IMR-90 (cell line): Measurements from ENCODE around the gene RFTN1. TPM values are rescaled to one million over a fixed set of nuclear protein-coding genes. Genes with fewer than 3 reads are reported as not detected.

Source experiments
- ATAC-seq: fragments of 200-7000 bp; cut with Tn5 transposase; 2 replicates; pipeline ENCODE4 v1.9.1; 2020; ENCODE audit warnings: low read depth, mild to moderate bottlenecking, moderate library complexity
- BruUV-seq: library from RNA; stranded (reverse); fragments of 400-500 nt; replicated peaks from 2 replicates; lab custom pipeline; 2021; lab: Mats Ljungman, UMichigan
- CTCF ChIA-PET: fragments of 300-600 bp; formaldehyde crosslinking; extraction: SDS; loops from one replicate; lab custom pipeline; 2021; ENCODE audit warnings: antibody characterized with exemption; lab: Yijun Ruan, JAX
- POLR2A ChIA-PET: fragments of 300-600 bp; sonication (Branson Sonifier 250); formaldehyde crosslinking; loops from one replicate; lab custom pipeline; 2022; ENCODE audit warnings: antibody characterized with exemption; ENCODE audit not compliant: unreplicated experiment; lab: Charles Lee
- DNase-seq: peaks from one replicate; pipeline ENCODE4 v3.0.0; 2013
- H2AFZ ChIP-seq: replicated peaks from 2 replicates; pipeline ENCODE3; 2013; ENCODE audit warnings: low read length, mild to moderate bottlenecking; ENCODE audit not compliant: poor library complexity
- H2AK5ac ChIP-seq: 2 replicates; pipeline ENCODE4 v1.6.1; 2013; ENCODE audit warnings: low read depth, low read length, inconsistent platforms
- H2AK9ac ChIP-seq: replicated peaks from 2 replicates; pipeline ENCODE3; 2013; ENCODE audit warnings: mild to moderate bottlenecking, low read depth, low read length, moderate library complexity; ENCODE audit not compliant: poor library complexity
- H2BK120ac ChIP-seq: 2 replicates; pipeline ENCODE4 v1.6.1; 2013; ENCODE audit warnings: low read depth, low read length, inconsistent platforms
- H2BK15ac ChIP-seq: 3 replicates; pipeline ENCODE4 v1.6.1; 2013; ENCODE audit warnings: low read depth, low read length, inconsistent platforms
- H2BK20ac ChIP-seq: 2 replicates; pipeline ENCODE4 v1.6.1; 2013; ENCODE audit warnings: low read depth, mild to moderate bottlenecking, inconsistent platforms, low read length, moderate library complexity
- H2BK5ac ChIP-seq: 2 replicates; pipeline ENCODE4 v1.6.1; 2013; ENCODE audit warnings: mild to moderate bottlenecking, low read depth, low read length, inconsistent platforms; ENCODE audit not compliant: poor library complexity, severe bottlenecking
- H3K14ac ChIP-seq: replicated peaks from 2 replicates; pipeline ENCODE4 v1.6.1; 2013; ENCODE audit warnings: low read depth, low read length, inconsistent platforms
- H3K18ac ChIP-seq: 2 replicates; pipeline ENCODE4 v1.6.1; 2013; ENCODE audit warnings: low read depth, low read length, control low read depth
- H3K23ac ChIP-seq: 2 replicates; pipeline ENCODE4 v1.6.1; 2013; ENCODE audit warnings: low read depth, low read length, inconsistent platforms
- H3K27ac ChIP-seq: 2 replicates; pipeline ENCODE4 v1.5.1; 2013; ENCODE audit warnings: mild to moderate bottlenecking, control low read depth, low read length; ENCODE audit not compliant: insufficient read depth
- H3K27me3 ChIP-seq: 2 replicates; pipeline ENCODE4 v1.6.1; 2013; ENCODE audit warnings: low read length; ENCODE audit not compliant: control insufficient read depth, insufficient read depth
- H3K36me3 ChIP-seq: 2 replicates; pipeline ENCODE4 v1.6.1; 2013; ENCODE audit warnings: low read length, mixed read lengths; ENCODE audit not compliant: control insufficient read depth, insufficient read depth
- H3K4ac ChIP-seq: 2 replicates; pipeline ENCODE4 v1.6.1; 2013; ENCODE audit warnings: low read depth, low read length, inconsistent platforms
- H3K4me1 ChIP-seq: 2 replicates; pipeline ENCODE4 v1.6.1; 2013; ENCODE audit warnings: low read length, mixed read lengths; ENCODE audit not compliant: control insufficient read depth, insufficient read depth
- H3K4me2 ChIP-seq: 2 replicates; pipeline ENCODE4 v1.6.1; 2013; ENCODE audit warnings: low read depth, mild to moderate bottlenecking, control low read depth, low read length, moderate library complexity
- H3K4me3 ChIP-seq: 2 replicates; pipeline ENCODE4 v1.5.1; 2013; ENCODE audit warnings: low read depth, mild to moderate bottlenecking, control low read depth, low read length, moderate library complexity; ENCODE audit not compliant: insufficient read depth
- H3K56ac ChIP-seq: 2 replicates; pipeline ENCODE4 v1.6.1; 2013; ENCODE audit warnings: low read length, inconsistent platforms; ENCODE audit not compliant: insufficient read depth; ENCODE audit errors: extremely low read depth
- H3K79me1 ChIP-seq, 2 experiments: 2 replicates each; pipeline ENCODE4 v1.6.1; 2013; ENCODE audit warnings: low read length in 2 of 2, inconsistent platforms in 1 of 2, low read depth in 1 of 2
- H3K9ac ChIP-seq: 2 replicates; pipeline ENCODE4 v1.6.1; 2013; ENCODE audit warnings: low read depth, low read length, control low read depth
- H3K9me1 ChIP-seq: 2 replicates; pipeline ENCODE4 v1.6.1; 2013; ENCODE audit warnings: low read length, inconsistent platforms; ENCODE audit not compliant: insufficient read depth
- H3K9me3 ChIP-seq: 2 replicates; pipeline ENCODE4 v1.6.1; 2013; ENCODE audit warnings: low read length; ENCODE audit not compliant: control insufficient read depth, insufficient read depth
- H4K20me1 ChIP-seq: 2 replicates; pipeline ENCODE4 v1.6.1; 2013; ENCODE audit warnings: low read length, inconsistent platforms; ENCODE audit not compliant: insufficient read depth
- H4K5ac ChIP-seq: 2 replicates; pipeline ENCODE4 v1.6.1; 2013; ENCODE audit warnings: mild to moderate bottlenecking, low read depth, low read length, control low read depth
- H4K8ac ChIP-seq, 2 experiments: 2 replicates each; pipeline ENCODE4 v1.6.1; 2013; ENCODE audit warnings: low read depth in 2 of 2, low read length in 2 of 2, control low read depth in 1 of 2, inconsistent platforms in 1 of 2
- H4K91ac ChIP-seq: 2 replicates; pipeline ENCODE4 v1.6.1; 2013; ENCODE audit warnings: low read depth, low read length, inconsistent platforms; ENCODE audit not compliant: insufficient read depth
- CEBPB ChIP-seq: IDR thresholded peaks from 2 replicates; pipeline ENCODE4 v1.6.1; 2012; ENCODE audit warnings: low read depth, low read length, improper control_type of control experiment
- RAD21 ChIP-seq: IDR thresholded peaks from 2 replicates; pipeline ENCODE4 v1.6.1; 2012; ENCODE audit warnings: low read length, improper control_type of control experiment
- WGBS, 2 experiments: methylation state at CpG; one replicate each; pipeline versions ENCODE4 v1.1.5 to v1.1.7; 2013; ENCODE audit warnings: missing lambda C conversion rate in 2 of 2; ENCODE audit not compliant: insufficient read length in 1 of 2; ENCODE audit errors: extremely low coverage in 2 of 2; 5-methylcytosine and 5-hydroxymethylcytosine counted together
- dilution Hi-C: fragments of 300-500 bp; cut with HindIII; formaldehyde crosslinking; loops from one replicate; pipeline ENCODE4 v1.14.3; 2018; ENCODE audit warnings: low sequenced_read_pairs; ENCODE audit not compliant: unreplicated experiment
- in situ Hi-C: fragments of 300-500 bp; cut with MboI; formaldehyde crosslinking; loops from 3 replicates; pipeline ENCODE4 v1.14.3; 2019; ENCODE audit warnings: low sequenced_read_pairs, inconsistent platforms, mixed read lengths
- intact Hi-C: fragments of 100-400 bp; cut with micrococcal nuclease; formaldehyde crosslinking; loops from 2 replicates; pipeline ENCODE4 v1.10.0; 2022
- polyA plus RNA-seq, 3 experiments: library from polyadenylated mRNA; depleted of rRNA; stranded (reverse); fragments of >200 nt; gene quantifications; 2 replicates each; pipeline ENCODE4 v1.2.3, GENCODE V29; 2012; ENCODE audit warnings: low replicate concordance in 1 of 3
- total RNA-seq: library from RNA; depleted of rRNA; stranded (reverse); fragments of >200 nt; gene quantifications from 2 replicates; pipeline ENCODE4 v1.2.3, GENCODE V29; 2012

The RFTN1 gene
- total and polyA plus RNA-seq, 2 of the 4 experiments (the other 2 are of a cell fraction) = 45.0 to 52.0 TPM

DNA sequence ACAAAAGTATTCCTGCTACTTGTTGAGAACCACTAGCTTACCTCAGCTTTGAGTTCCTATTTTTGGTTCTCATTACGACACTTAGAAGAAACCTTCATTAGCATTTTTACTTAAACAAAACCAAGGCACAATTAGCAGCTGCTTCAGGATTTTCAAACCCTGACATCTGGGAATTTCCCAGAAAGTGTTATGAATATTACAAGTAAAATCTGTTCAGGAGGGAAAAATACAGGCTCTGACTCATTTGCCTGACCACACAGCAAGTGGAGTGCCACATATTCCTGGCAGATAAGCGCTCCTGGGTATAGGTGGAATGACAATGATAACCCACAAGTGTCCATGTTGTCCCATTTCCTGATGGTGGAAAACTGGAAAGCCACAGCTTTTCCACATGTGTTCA lies 10.3 kb upstream of the RFTN1 start:
- no peaks in the 10 kb centered on the region for H3K9me1 ChIP-seq
- peaks cover 10% of the 10 kb centered on the region for H3K9me3 ChIP-seq
- H2BK20ac ChIP-seq = no peak overlapping the region
- no peak overlapping the region for H3K56ac ChIP-seq
- H3K4me2 ChIP-seq = no peak overlapping the region
- H3K4me1 ChIP-seq = no peaks in the 10 kb centered on the region; the same call in 1 of the 2 replicates
- no peak overlapping the region for H2BK5ac ChIP-seq
- peaks cover 6% of the 10 kb centered on the region for H3K27me3 ChIP-seq
- H3K18ac ChIP-seq = no peak overlapping the region
- H3K14ac ChIP-seq = no peak overlapping the region
- no peak overlapping the region for H4K8ac ChIP-seq
- H2AK9ac ChIP-seq = no peak overlapping the region
- no peak overlapping the region for H3K27ac ChIP-seq
- intact Hi-C loops = no loop called here
- no peak overlapping the region for H3K23ac ChIP-seq
- peak; percentile 62 for DNase-seq
- no peak overlapping the region for H2AK5ac ChIP-seq
- WGBS, 2 experiments = no CpG with 5 or more reads among the region's 2 CpGs
- H4K5ac ChIP-seq = no peak overlapping the region
- no TSS peak for BruUV-seq
- H3K36me3 ChIP-seq = no peaks in the 10 kb centered on the region
- no peak overlapping the region for H3K4ac ChIP-seq
- H3K4me3 ChIP-seq = no peak overlapping the region
- H3K9ac ChIP-seq = no peak overlapping the region
- no peak for ATAC-seq
- in situ Hi-C loops = no loop called here
- no peaks in the 10 kb centered on the region for H3K79me1 ChIP-seq
- CTCF ChIA-PET = interaction anchor here (0.7 kb wide), 1 partner anchor 239 kb away, joined by 4 read pairs; no protein-coding TSS in a partner anchor
- H4K20me1 ChIP-seq = no peaks in the 10 kb centered on the region
- H2BK120ac ChIP-seq = no peak overlapping the region
- no peak overlapping the region for H4K91ac ChIP-seq
- H2BK15ac ChIP-seq = no peak overlapping the region
- dilution Hi-C loops = no loop called here
- POLR2A ChIA-PET = interaction anchor here (0.6 kb wide), 1 partner anchor 47 kb away, joined by 3 read pairs; no protein-coding TSS in a partner anchor
- no peak overlapping the region for H2AFZ ChIP-seq
- TF ChIP-seq RAD21 (no peak), CEBPB (no peak)
